ENCODE data around the gene SESN1.

Gene SESN1

DNA sequence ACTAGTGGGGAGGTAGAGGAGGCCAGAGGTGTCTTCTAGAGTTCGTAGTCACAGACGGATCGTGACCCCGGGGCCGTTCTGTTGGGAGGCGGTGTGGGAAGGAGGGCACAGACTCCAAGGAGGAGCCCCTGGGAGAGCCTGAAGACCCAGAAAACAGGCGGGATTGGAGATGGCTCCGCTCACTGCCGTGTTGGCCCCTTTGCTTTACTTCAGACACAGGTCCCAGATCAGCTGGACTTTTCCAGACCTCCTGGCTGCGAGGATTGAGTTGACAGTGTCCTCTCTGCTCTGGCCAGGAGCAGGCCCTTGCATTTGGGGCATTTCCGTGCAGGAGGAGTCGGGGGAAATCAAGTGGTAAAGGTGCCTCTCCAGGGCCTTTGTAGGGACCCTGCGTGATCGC lies 133.6 kb downstream of the SESN1 start:
- DNase-seq (ENCODE audit: low read depth, low spot score) = no peak

DNA sequence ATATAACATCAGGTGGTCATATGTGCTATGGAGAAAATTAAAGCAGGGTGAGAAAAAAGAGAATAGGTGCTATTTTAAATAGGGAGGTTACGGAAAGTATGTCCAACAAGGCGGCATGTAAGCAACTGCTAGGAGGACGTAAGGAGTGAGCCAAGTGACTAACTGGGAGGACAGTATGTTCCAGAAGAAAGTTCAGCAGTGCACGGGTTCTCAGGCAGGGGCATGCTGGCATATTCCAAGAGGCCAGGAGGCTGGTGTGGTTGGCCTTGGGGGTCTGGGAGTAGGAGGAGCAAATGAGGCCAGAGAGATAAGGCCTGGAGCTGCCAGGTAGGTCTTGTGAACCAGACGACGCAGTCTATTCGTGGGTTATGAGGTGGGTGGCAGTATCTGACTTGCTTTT lies 134.0 kb downstream of the SESN1 start:
- DNase-seq (ENCODE audit: low read depth, low spot score) = no peak

DNA sequence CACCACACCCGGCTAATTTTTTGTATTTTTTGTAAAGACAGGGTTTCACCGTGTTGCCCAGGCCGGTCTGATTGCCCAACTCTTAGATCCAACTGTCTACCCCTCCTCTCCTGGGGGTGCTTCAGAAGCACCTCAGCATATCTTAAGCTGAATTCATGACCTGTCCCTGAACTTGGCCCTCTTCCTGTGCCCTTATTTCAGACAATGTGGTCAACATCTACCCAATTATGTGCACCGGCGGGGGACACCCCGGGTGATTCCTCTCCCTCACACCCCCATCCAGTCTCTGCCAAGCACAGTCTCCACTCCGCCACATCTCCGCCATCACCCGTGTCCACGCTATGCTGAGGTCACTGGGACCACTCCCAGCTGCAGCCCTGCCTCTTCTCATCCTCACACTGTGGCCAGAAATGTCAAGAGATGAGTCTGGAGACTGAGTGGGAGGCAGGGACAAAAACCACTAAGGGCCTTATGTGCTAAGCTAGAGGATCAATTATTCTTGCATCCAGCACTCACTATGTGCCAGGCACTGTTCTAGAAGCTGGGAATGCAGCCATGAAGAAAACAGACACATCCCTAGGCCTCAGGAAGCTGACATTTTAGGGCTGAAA lies 134.6 kb downstream of the SESN1 start:
- no peak for DNase-seq (ENCODE audit: low read depth, low spot score)

DNA sequence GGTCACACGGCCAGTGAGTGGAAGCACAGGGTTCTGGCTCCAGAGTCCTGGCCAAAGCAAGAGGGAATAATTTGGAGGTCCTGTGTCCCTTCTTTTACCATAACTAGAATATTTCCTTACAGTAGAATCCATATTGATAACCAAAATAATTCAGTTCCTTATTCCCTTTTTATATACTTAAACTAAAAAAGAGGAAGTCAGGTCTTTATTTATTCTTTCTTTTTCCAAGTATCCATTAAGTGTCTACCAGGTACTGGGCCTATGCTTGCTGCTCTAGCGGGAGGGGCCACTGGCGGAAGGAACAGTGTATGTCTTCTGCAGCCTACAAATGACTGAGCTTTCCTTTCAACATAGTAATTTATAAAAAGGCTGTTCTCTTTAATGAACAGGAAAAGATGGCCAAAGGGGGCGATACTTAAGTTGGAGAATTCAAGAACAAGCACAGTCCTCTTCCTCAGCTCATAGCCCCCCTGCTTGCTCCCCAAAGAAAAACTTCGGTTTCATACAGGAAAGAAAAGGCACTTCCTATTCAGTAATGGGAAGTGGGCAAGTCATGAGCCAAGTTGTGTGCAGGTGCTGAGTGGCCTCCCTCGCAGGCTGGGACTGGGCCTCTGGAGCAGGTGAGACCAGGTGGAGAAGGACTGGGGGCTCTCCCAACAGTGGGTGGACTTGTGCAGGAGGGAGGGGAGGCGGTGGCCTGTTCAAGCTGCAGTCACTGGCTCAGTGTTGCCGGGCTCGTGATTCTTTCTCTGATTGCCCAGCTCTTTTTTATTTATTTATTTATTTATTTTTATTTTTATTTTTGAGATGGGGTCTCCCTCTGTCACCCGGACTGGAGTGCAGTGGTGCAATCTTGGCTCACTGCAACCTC lies 135.5 kb downstream of the SESN1 start:
- DNase-seq (ENCODE audit: low read depth, low spot score) = no peak

DNA sequence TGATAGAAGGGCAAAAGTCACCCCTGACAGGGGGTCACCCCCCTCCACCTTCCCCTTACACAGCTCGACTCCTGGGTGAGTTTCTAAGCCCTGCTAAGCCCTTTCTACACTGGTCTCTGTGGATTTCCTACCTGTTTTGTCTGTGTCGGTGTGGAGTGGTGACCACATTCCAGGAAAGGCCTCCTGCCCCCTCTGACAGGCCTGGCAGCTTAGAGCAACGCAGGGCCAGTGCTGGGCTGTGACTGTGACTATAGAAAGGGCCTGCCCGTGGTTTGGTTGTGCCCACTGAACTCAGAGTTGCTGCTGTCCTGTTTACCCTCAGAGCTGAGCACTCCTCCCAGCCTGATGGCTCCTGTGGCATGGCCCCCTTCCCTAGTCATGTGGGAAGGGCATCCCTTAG lies 137.4 kb downstream of the SESN1 start:
- no peak for DNase-seq (ENCODE audit: low read depth, low spot score)

DNA sequence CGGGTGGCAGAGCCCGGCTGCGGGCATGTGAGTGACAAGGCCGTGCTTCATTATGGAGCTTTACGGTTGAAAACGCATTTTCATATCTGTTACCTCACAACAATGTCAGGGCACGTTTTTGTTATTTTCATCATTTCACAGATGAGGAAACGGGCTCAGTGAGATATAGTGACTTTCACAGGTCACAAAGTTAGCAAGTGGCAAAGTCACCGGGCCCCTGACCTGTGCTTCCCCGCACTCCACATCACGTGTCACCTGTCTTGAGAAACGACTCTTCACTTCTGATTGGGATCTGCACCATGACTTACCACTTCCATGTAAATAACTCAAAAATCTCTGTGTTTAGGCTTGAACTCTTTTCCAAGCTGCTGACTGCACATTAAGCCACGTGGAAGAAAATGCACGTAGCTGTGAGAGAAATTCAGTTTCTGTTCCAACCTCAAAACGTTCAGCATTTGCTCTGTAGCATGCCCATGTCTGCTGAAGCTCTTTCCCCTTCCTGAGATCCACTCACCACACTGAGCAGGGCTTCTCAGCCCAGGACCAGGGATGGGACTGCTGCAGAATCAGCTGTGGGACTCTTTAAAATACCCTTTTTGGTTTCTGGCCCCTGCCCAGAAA lies 139.2 kb downstream of the SESN1 start:
- no peak for DNase-seq (ENCODE audit: low read depth, low spot score)

DNA sequence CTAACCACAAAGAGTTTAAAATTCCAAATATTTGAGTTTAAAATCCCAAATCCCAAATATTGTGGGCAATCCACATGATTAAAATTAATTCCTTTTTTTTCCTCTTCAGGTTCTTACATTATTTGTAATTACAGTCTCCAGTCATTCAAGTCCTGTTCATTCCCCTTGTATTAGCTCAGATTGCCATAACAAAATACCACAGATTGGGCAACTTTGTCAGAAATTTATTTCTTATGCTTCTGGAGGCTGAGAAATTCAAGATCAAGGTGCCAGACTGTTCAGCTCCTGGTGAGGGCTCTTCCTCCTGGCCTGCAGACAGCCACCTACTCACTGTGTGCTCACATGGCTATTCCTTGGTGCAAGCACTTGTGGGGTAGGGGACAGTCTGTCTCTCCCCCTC lies 141.0 kb downstream of the SESN1 start:
- DNase-seq (ENCODE audit: low read depth, low spot score) = no peak

DNA sequence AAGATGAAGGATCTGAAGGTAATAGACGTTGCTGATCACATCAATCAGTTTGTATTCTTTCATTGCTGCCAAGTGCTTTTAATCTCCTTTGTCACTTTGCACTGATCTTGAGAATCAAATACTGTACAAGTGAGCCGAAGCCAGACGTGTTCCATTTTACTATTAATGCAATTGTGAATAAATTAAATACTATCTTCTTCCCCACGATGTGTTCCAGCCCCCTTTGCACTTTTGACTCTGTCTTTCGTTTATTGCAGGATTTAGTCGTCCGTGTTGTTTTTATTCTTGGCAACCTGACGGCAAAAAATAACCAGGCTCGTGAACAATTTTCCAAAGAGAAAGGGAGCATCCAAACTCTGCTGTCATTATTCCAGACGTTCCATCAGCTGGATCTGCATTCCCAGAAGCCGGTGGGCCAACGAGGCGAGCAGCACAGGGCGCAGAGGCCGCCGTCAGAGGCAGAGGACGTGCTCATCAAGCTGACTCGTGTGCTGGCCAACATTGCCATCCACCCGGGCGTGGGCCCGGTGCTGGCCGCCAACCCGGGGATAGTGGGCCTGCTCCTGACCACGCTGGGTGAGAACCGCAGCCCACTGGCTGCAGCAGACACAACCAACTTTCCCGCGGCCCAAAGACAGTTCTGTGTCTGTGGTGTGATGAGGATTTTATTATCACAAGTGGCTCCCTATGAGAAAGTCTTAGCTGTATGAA lies 141.7 kb downstream of the SESN1 start:
- DNase-seq (ENCODE audit: low read depth, low spot score) = no peak

DNA sequence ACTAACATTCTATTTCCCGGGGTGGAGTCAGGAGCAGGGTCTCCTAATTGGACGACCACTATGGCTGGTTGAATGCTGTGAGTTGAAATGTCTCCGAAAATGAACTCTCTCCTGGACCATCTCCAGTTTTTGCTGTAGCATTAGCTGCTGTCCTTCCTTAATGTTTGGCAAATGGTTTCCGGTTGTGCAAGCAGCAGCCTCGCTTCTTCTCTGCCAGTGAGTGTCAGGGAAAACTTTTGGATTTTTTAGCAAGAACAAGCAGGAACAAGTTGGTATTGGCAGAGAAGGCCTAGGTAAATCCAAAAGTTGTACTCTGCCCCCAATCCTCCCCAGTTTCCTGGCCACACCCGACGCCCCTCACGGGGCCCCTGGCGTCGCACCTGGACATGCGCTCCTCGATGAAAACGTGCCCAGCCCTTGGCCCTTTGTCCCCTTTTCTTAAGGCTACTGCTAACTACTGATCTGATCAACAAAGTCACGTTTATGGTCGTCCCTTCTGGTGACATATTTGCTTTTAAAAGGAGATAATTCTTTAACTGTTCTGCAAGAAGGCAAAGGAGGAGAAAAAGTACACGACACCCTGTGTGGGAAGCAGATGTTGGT lies 143.2 kb downstream of the SESN1 start:
- DNase-seq (ENCODE audit: low read depth, low spot score) = no peak

DNA sequence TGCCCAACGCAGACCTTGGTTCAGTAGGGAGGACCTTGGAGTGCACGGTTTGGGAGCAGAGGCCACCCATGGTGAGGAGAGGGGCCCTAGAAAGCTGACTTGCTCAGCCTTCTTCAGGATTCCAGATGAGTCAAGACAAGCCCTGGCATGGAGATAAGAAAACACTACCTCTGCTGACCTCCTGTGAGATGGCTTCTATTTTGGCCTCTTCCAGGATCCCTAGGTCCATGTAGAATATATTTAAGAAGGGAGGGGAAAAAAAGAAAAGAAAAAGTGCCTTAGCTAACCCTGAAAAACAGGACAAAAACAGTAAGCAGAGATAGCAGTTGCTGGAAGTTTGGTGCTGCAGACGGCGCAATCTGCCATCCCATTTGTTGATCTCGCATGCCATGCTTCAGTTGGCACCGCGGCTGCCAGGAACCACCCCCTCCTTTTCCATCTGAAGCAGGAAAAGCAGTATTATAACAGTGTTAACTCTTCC lies 146.4 kb downstream of the SESN1 start:
- no peak for DNase-seq (ENCODE audit: low read depth, low spot score)

DNA sequence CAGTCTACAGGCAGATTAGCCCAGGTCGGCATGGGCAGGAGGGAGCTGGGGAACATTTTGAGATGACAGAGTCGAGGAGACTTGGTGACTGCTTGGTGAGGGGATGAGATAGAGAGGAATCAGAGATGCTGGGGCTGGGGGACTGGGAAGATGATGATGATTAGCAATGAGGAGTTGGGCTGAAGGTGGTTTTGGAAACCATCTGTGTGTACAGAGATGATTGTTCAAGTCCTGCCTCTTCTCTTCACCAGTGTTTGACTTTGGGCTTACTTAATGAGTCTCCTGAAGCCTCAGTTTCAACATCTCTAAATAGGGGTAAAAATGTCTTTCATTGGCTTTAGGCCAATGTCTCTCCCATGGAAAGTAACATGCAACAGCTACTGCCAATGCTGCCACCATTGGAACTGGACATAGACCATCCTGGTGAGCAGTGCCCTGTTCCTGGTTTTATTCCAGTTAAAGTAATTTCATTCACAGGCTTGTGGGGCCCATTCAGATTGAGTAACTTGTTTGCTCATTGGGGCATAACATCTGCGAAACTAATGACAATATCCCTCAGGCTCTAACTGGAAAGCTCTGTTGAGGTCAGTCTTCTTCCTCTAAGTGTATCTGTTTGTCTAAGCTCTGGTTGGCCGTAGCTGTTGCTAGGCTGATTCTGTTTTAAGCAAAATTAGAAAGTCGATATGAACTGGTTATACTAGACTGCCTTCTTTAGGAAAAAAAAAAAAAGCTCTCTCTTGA lies 147.4 kb downstream of the SESN1 start:
- no peak for DNase-seq (ENCODE audit: low read depth, low spot score)

DNA sequence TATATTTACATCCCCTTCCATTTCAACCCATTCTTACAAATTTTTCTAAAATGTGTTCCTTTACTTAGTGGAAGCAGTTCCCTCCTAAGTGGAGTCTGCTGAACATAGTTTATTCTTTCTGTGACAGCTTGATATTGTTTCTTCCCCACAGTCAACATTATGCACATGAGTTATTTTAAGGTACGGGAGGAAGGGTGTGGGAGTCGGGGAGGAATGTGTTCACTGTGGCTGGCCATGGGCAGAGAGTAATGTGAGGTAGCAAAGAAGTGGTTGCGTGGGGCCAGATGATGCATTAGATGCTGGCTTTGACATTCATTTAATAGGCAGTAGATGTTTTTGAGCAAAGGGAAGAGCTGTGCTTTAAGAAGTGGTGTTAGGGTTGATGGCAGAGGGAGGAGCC lies 148.0 kb downstream of the SESN1 start:
- no peak for DNase-seq (ENCODE audit: low read depth, low spot score)

DNA sequence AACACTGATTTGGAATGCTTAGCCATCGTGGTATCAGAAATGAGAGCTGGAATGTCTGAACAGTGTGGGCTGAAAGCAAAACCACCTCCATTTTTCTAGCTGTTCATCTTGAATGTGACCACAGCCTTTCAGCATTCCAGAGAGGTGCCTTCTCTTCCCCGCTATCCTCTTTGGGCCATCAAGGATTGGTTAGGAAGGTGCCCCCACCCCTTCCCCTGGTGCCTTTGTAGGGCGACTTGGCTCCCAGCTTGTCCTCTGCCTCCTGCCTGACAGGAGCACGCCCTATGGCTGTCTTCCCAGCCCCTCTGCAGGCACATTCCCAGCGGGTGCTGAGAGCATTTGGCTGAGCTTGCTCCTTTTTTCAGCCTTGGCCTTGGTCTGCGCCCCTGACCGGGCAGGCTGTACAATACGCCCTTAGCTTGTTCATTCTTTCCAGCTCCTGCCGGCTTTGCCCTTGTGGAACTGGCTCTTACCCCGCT lies 148.9 kb downstream of the SESN1 start:
- DNase-seq (ENCODE audit: low read depth, low spot score) = no peak

DNA sequence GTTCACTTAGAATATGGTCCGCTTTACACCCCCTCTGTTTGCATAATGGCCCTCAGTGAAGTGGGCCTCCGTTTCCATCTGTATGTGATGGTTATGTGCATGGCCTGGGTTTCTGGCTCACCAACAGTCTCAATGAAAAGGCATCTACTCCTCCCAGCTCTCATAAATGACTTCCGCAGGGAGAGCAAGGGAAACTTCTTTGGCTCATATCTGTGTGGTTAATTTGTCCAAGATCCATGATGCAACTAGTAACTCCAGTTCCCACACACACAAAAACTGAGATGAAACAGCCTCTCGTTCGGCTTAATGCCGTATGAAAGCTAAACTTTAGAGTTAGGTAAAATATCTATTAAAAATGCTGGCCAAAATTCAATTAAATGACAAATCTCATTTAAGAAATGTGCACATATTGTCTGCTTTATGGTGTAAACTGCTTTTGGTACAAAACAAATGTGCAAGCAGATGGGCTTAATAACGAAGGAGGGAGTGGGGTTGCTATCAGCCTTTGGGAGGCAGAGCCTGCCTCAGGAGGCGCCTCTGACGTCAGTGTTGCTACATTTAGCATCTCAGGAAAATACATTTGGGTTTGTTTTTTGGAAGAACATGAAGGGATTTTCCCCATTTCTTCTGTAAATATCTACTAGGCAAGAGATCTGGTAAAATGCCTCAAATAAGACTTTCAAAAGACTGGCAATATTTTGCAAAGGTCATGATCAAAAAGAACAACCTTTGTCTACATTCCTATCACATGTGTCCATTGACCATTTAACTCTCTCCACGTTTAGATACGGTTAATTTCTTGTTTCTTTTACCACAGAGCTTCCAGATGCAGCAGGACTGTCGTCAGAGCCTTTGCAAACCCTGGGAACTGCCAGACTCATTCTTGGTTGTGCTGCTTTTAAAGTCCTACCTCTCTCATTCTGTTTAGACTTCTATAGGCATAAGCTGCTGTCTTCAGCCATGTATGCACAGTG lies 149.7 kb downstream of the SESN1 start:
- no peak for DNase-seq (ENCODE audit: low read depth, low spot score)

DNA sequence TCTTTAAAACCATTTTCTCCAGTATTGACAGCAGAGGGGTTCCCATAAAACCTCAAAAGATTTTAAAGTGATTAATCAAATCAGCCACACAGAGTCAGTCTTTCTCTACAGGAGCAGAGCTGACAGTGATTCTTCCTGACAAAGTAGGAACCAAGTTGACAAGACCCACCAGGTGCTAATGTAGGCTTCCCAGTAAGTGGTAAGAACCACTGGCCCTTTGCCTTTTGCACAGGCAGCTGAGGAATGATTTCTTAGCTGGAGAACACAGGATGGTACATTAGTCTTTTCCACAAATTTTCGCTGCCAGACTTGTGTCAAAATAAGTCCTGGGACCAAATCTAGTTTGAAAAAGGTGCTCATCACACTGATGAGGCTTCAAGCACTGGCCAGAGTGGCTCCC lies 150.6 kb downstream of the SESN1 start:
- no peak for DNase-seq (ENCODE audit: low read depth, low spot score)

DNA sequence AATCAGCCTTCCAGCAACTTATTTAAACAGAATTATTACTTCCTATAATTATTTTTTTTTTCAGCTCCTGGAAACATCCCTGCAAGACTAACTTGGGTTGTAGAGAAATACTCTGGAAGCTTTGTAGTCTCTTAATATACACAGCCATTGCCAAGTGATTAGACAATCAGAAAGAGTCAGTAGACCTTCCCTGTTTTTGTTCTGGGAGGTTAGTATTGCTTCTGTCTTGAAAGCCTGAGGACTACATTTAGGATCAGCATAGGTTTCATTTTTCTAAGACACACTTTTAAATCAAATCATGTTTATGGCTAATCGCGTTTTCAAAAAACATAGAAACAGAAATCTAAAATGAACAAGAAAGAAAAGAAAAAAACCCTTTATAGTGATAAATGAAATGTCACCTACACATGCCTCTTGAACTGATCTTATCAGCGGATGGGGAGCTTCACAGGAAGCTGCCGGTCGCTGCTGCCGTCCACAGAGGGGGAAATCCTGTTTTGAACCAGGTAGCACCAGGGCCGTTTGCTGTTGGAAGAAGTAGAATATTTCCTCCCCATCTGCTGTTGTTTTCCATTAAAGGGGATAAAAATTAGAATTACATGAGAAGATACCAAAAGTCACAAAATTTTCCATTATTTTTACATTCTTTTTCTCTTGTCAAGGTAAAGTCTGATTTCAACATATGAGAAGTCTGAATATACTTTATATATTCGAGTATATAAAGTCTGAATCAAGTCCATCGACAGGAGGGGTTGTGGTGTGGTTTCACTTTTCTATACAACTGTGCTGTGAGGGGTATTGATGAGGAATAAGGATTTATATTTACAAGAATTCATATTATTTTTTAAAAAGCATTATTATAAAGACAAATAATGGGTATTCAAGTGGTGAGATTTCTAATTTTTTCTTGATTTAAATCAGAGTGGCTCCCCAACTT lies 151.8 kb downstream of the SESN1 start:
- DNase-seq (ENCODE audit: low read depth, low spot score) = no peak

DNA sequence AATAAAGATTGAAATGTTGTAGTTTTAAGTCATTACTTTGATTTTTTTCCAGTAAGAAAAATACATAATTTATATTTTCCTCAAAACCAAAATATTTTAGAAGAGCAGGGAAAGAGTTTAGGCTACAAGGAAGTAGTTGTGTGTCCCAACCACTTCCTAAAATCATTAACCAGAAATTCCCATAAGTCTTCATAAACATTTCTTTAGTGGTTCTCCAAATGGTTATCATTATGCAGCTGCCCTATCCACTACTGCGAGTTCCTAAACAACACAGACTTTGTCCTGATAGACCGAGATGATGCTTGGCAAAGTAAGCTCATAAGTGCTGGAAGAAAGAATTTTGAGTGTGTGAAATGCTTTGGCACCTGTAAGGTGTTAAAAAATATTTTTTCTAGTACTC lies 152.8 kb downstream of the SESN1 start:
- no peak for DNase-seq (ENCODE audit: low read depth, low spot score)

DNA sequence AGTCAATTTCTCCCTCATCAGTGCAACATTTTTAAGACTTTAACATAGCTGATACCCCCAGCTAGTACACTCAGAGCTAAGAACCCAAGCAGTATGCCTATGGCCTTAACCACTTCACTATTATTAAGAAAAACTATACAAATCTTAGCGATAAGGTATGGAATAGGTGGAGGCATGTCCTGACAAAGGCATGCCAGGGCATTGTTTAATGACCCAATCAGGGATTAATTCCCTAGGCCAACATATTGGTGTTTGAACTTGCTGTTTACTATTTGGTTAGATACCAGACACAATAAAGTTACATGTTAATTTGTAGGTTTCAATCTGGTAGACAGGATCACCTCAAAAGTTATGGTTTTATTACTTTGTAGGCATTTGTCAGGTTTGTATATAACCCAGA lies 153.4 kb downstream of the SESN1 start:
- DNase-seq (ENCODE audit: low read depth, low spot score) = no peak

DNA sequence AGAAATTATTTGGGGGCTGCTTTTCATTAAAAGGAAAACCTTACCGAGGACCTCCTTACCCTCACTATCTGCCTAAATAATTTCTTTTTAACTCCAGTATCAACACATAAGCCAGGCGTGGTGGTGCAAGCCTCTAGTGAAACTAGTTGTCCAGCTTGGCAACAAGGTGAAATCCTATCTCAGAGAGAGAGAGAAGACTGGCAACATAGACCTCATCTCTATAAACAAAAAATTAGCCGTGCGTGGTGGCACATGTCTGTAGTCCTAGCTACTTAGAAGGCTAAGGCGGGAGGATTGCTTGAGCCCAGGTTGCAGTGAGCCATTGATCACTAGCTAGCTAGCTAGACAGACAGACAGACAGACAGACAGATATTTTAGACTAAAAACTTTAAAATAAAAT lies 153.9 kb downstream of the SESN1 start:
- DNase-seq (ENCODE audit: low read depth, low spot score) = no peak
